ENCODE data around the gene CD22. TPM values are rescaled to one million over a fixed set of nuclear protein-coding genes. Genes with fewer than 3 reads are reported as not detected.
"Not testable (repeated sequence)": the region's sequence is repeated elsewhere in the genome, so short reads cannot be mapped to it uniquely, and the experiment has no call there.

CD22 gene
- total and polyA plus RNA-seq, 2 donors: 1.6 to 8.8 TPM

GRCh38 chr19:35355791-35356460 is 26.9 kb downstream of the CD22 start:
- no peaks in the 10 kb centered on the region for H3K36me3 ChIP-seq (ENCODE audit: insufficient read depth)
- 49% methylated on average over 6 of the region's 6 CpGs for WGBS
- no peak overlapping the region for H3K27ac ChIP-seq (ENCODE audit: low read depth)
- no peak for DNase-seq (ENCODE audit: extremely low spot score)
- H3K4me3 ChIP-seq (ENCODE audit: low read depth, low read length): no peak overlapping the region
- H3K4me1 ChIP-seq (ENCODE audit: insufficient read depth): no peaks in the 10 kb centered on the region

GRCh38 chr19:35357867-35358573 is 29.0 kb downstream of the CD22 start, which contains the start of gene FFAR3:
Gene FFAR3, plus strand, starts transcription at chr19:35358460. Its CDS starts 431 bp downstream, at chr19:35358891.
- Histone ChIP-seq H3K27ac (ENCODE audit: low read depth) (no peak within 1 kb of the TSS), H3K36me3 (ENCODE audit: insufficient read depth) (no peaks in the 10 kb centered on the region), H3K4me1 (ENCODE audit: insufficient read depth) (no peaks in the 10 kb centered on the region), H3K4me3 (ENCODE audit: low read depth, low read length) (no peak within 1 kb of the TSS)
- 50% methylated on average over 18 of the region's 18 CpGs for WGBS
- no peak for DNase-seq (ENCODE audit: extremely low spot score)

DNA sequence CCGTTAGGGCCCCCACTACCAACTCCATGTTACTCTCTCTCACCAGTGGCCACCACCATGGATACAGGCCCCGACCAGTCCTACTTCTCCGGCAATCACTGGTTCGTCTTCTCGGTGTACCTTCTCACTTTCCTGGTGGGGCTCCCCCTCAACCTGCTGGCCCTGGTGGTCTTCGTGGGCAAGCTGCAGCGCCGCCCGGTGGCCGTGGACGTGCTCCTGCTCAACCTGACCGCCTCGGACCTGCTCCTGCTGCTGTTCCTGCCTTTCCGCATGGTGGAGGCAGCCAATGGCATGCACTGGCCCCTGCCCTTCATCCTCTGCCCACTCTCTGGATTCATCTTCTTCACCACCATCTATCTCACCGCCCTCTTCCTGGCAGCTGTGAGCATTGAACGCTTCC is 29.8 kb downstream of the CD22 start:
- H3K36me3 ChIP-seq (ENCODE audit: insufficient read depth); H3K27ac ChIP-seq (ENCODE audit: low read depth); H3K4me3 ChIP-seq (ENCODE audit: low read depth, low read length); H3K4me1 ChIP-seq (ENCODE audit: insufficient read depth); DNase-seq (ENCODE audit: extremely low spot score): not testable (repeated sequence)
- WGBS: 80% methylated on average over 10 of the region's 16 CpGs

DNA sequence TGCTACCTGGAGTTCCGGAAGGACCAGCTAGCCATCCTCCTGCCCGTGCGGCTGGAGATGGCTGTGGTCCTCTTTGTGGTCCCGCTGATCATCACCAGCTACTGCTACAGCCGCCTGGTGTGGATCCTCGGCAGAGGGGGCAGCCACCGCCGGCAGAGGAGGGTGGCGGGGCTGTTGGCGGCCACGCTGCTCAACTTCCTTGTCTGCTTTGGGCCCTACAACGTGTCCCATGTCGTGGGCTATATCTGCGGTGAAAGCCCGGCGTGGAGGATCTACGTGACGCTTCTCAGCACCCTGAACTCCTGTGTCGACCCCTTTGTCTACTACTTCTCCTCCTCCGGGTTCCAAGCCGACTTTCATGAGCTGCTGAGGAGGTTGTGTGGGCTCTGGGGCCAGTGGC is 30.4 kb downstream of the CD22 start:
- not testable (repeated sequence) for H3K36me3 ChIP-seq (ENCODE audit: insufficient read depth); H3K4me3 ChIP-seq (ENCODE audit: low read depth, low read length); H3K27ac ChIP-seq (ENCODE audit: low read depth); H3K4me1 ChIP-seq (ENCODE audit: insufficient read depth); DNase-seq (ENCODE audit: extremely low spot score)
- 91% methylated on average over 21 of the region's 21 CpGs for WGBS

DNA sequence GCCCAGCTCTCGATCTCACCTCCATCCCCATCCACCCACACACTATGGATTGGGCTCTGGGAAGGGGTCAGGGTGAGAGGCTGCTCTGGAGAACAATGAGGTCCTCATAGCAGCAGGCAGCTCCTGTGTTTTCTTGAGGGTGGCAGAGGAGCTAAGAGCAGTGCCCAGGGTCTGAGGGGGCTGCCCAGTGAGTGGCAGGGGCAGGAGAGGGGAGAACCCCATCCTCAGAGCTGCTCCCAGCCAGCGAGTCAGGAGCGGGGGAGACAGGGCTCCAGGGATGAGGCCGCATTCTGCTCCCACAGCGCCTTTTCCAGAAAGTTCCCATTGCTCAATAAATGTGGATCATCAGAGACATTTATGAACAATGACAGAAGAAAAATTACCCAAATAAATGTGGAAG is 31.1 kb downstream of the CD22 start:
- not testable (repeated sequence) for H3K4me3 ChIP-seq (ENCODE audit: low read depth, low read length); H3K36me3 ChIP-seq (ENCODE audit: insufficient read depth); DNase-seq (ENCODE audit: extremely low spot score); H3K4me1 ChIP-seq (ENCODE audit: insufficient read depth); H3K27ac ChIP-seq (ENCODE audit: low read depth)
- WGBS: 94% methylated on average over 2 of the region's 5 CpGs

DNA sequence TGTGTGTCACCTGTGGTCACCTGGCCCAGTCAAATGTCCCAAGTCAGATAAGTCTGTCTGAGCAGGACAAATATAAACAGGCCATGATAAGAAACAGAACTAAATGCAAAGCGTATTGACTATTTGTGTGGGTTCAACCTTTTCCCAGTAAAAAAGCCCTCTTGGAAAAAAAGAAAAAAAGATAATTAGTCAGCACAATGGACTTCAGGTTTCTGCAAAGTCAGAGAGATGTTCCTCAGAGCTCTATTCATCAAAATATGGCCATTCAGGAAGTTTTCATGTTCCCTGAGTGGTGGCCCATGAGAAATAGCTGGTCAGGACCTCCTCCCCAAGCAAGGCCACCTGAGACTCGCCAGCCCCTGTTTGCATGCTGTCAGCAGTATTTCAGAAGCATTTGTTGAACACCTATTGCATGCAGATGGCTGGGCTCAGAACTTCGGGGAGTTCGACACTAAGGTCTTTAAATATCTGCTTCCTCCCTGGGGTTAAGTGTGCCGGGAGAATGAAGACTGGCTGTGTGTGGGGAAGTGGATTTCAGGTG is 32.0 kb downstream of the CD22 start:
- no peak for DNase-seq (ENCODE audit: extremely low spot score)
- Histone ChIP-seq H3K4me3 (ENCODE audit: low read depth, low read length) (no peak overlapping the region), H3K4me1 (ENCODE audit: insufficient read depth) (no peaks in the 10 kb centered on the region), H3K27ac (ENCODE audit: low read depth) (no peak overlapping the region), H3K36me3 (ENCODE audit: insufficient read depth) (no peaks in the 10 kb centered on the region)
- 66% methylated on average over 5 of the region's 5 CpGs for WGBS

- H3K27ac ChIP-seq (ENCODE audit: low read depth): no peak overlapping the region
- DNase-seq (ENCODE audit: extremely low spot score): no peak
- WGBS: 85% methylated on average over 14 of the region's 14 CpGs
- no peaks in the 10 kb centered on the region for H3K36me3 ChIP-seq (ENCODE audit: insufficient read depth)
- H3K4me3 ChIP-seq (ENCODE audit: low read depth, low read length): no peak overlapping the region
- no peaks in the 10 kb centered on the region for H3K4me1 ChIP-seq (ENCODE audit: insufficient read depth)
Observed at GRCh38 chr19:35362261-35363000, 33.4 kb downstream of the CD22 start.

- WGBS: 85% methylated on average over 11 of the region's 11 CpGs
- no peak for DNase-seq (ENCODE audit: extremely low spot score)
- Histone ChIP-seq H3K27ac (ENCODE audit: low read depth) (no peak overlapping the region), H3K4me1 (ENCODE audit: insufficient read depth) (no peaks in the 10 kb centered on the region), H3K36me3 (ENCODE audit: insufficient read depth) (no peaks in the 10 kb centered on the region), H3K4me3 (ENCODE audit: low read depth, low read length) (no peak overlapping the region)
Observed at GRCh38 chr19:35363001-35363590, 34.1 kb downstream of the CD22 start.

DNA sequence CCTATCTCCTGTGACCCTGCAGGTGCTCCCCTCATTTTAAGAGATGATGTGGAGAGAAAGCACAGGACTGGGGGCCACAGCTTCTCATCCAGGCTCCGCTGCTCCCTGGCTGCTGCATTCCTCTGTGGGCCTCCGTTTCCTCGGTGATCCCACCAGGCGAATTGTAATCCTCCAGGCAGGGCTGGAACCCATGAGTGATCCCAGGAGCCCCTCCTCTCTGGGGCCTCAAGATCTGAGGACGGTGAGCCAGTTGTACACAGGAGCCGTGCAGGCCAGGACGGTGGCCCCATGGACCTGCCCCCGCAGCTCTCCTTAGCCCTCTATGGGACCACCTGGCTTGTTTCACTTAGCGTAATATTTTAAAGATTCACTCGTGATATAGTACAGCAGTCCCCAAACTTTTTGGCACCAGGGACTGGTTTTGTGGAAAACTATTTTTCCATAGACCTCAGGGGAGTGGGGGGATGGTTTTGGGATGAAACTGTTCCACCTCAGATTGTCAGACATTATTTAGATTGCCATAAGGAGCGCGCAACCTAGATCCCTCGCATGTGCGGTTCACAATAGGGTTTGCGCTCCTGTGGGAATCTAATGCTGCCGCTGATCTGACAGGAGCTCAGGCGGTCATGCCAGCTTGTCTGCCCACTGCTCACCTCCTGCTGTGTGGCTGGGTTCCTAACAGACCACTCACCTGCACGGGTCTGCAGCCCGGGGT is 34.9 kb downstream of the CD22 start:
- WGBS: 81% methylated on average over 19 of the region's 19 CpGs
- H3K27ac ChIP-seq (ENCODE audit: low read depth): no peak overlapping the region
- no peaks in the 10 kb centered on the region for H3K4me1 ChIP-seq (ENCODE audit: insufficient read depth)
- no peaks in the 10 kb centered on the region for H3K36me3 ChIP-seq (ENCODE audit: insufficient read depth)
- no peak overlapping the region for H3K4me3 ChIP-seq (ENCODE audit: low read depth, low read length)
- no peak for DNase-seq (ENCODE audit: extremely low spot score)

- DNase-seq (ENCODE audit: extremely low spot score): no peak
- H3K4me3 ChIP-seq (ENCODE audit: low read depth, low read length): no peak overlapping the region
- no peaks in the 10 kb centered on the region for H3K36me3 ChIP-seq (ENCODE audit: insufficient read depth)
- H3K27ac ChIP-seq (ENCODE audit: low read depth): no peak overlapping the region
- H3K4me1 ChIP-seq (ENCODE audit: insufficient read depth): no peaks in the 10 kb centered on the region
- WGBS: 94% methylated on average over 4 of the region's 4 CpGs
Observed at GRCh38 chr19:35365303-35365702, 36.3 kb downstream of the CD22 start.

- WGBS: 77% methylated on average over 1 of the region's 1 CpG
- H3K36me3 ChIP-seq (ENCODE audit: insufficient read depth): no peaks in the 10 kb centered on the region
- no peak for DNase-seq (ENCODE audit: extremely low spot score)
- H3K4me1 ChIP-seq (ENCODE audit: insufficient read depth): no peaks in the 10 kb centered on the region
- no peak overlapping the region for H3K4me3 ChIP-seq (ENCODE audit: low read depth, low read length)
- H3K27ac ChIP-seq (ENCODE audit: low read depth): no peak overlapping the region
Observed at GRCh38 chr19:35368378-35368777, 39.4 kb downstream of the CD22 start.

DNA sequence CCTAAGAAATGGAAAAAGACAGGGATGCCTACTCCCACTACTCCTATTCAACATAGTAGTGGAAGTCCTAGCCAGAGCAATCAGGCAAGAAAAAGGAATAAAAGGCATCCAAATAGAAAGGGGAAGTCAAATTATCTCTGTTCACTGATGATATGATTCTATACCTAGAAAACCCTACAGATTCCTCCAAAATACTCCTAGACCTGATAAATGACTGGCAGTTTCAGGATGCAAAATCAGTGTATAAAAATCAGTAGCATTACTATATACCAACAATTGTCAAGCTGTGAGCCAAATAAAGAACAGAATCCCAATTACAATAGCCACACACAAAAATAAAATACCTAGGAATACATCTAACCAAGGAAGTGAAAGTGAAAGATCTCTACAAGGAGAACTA is 40.5 kb downstream of the CD22 start:
- no peaks in the 10 kb centered on the region for H3K4me1 ChIP-seq (ENCODE audit: insufficient read depth)
- H3K27ac ChIP-seq (ENCODE audit: low read depth): no peak overlapping the region
- no peaks in the 10 kb centered on the region for H3K36me3 ChIP-seq (ENCODE audit: insufficient read depth)
- H3K4me3 ChIP-seq (ENCODE audit: low read depth, low read length): no peak overlapping the region
- DNase-seq (ENCODE audit: extremely low spot score): no peak

- 84% methylated on average over 8 of the region's 8 CpGs for WGBS
- H3K4me3 ChIP-seq (ENCODE audit: low read depth, low read length): no peak within 1 kb of the TSS
- DNase-seq (ENCODE audit: extremely low spot score): no peak
Observed at GRCh38 chr19:35370722-35371121, 41.7 kb downstream of the CD22 start, which contains the start of gene GPR42. Gene GPR42, plus strand, starts transcription at chr19:35371068. Its CDS starts 292 bp downstream, at chr19:35371360.

More at GRCh38 chr19:35370722-35371121, 41.7 kb downstream of the CD22 start, which contains the start of gene GPR42:
- no peaks in the 10 kb centered on the region for H3K36me3 ChIP-seq (ENCODE audit: insufficient read depth)
- H3K4me1 ChIP-seq (ENCODE audit: insufficient read depth): no peaks in the 10 kb centered on the region
- no peak within 1 kb of the TSS for H3K27ac ChIP-seq (ENCODE audit: low read depth)
